ENCODE results near the gene IQCM.

The IQCM gene

DNA sequence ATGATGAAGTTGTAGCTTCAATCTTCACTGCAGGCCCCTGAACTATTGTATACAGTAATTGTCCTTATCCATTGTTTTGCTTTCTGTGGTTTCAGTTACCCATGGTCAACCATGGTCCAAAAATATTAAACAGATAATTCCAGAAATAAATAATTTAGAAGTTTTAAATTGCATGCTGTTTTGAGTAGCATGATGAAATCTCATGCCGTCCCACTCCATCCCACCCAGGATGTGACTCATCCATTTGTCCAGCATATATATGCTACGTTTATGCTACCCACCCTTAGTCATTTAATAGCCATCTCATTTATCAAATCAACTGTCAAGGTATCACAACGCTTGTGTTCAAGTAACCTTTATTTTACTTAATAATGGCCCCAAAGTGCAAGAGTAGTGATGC, 34.5 kb downstream of the IQCM start:
- DNase-seq (ENCODE audit: low spot score): no peak

DNA sequence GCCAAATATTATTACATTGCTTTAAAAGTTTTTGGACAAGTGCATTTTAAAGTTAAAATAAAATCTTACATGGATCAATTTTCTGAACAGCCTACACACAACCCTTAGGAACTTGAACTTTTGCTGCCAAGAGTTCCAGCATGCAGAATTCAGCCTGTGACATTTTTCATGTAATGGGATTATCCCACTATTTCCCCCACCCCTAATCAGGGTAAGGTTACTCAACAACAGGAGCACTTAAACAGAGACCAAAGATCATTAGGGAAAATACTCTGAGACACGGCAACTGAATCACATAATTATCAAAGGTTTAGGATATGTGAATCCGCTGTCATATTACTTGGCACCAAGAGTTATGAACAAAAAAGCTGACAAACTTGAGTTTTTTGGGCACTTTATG, 47.2 kb downstream of the IQCM start:
- DNase-seq (ENCODE audit: low spot score): no peak

DNA sequence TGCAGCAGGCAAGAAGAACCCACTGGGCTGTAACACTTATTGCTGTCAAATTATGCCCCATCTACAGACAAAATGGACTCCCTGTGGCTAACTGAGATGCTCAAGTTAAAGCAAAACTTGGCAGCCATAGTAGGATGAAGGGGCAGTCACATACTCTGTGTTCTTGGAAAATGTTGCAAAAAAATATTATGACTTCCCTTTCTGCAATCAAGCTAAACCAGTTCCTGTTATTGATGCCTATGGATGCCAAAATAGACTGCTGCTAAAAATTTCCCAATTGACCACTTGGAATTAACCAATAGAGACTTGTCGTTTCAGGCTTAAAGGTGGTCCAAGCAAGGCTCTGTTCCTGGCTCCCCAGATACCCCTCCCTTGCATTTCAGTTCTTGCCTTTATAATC, 49.5 kb downstream of the IQCM start:
- DNase-seq (ENCODE audit: low spot score): no peak

DNA sequence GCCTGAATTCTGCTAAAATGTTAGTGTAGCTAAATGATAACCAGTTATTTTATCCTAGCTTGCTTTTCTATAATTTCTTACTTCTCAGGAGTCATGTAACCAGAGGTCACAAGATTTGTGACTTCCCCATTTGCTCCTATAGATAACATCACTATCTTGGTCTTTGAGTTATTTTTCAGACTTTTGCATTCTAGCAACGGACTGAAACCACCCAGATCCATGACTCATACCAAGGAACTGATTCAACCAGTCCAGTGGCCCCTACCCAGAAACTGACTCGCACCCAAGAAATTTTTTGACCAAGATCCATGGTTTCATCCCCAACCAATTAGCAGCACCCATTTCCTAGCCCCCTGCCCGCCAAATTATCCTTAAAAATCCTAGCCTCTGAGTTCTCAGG, 50.0 kb downstream of the IQCM start:
- peak; percentile 23 for DNase-seq (ENCODE audit: low spot score)

DNA sequence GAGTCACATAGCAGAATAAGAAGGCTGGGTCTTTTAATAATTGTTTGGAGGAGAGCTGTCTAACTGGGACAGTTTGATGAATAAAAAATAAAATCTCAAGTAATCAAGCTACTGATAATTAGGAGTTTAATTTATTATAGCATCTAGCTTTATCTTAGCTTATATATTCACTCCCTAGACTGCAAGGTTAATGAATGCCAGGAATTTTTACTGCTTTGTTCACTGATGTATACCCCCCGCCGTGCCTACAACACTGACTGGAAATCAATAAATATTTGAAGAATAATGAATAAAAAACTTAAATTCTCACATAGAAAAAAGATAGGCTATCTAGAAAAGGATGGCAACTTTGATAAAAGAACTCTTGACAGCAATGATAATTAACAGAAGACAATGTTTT, 59.7 kb downstream of the IQCM start:
- DNase-seq (ENCODE audit: low spot score): no peak

DNA sequence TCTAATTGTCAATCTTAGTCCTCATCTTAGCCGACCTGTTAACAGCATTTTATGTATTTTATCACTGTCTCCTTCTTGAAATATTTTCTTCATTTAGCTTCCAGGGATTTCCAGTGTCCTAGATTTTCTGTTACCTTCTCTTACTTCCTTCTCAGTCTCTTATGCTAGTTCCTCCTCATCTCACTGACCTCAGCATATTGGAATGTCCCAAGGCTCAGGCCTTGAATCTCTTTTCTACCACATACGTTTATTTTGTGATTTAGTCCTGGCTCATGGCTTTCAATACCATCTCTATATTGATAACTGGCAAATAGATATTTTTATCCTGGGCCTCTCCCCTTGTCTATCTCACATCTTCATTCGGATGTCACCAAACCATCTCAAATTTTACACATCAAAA, 61.1 kb downstream of the IQCM start:
- DNase-seq (ENCODE audit: low spot score): no peak

DNA sequence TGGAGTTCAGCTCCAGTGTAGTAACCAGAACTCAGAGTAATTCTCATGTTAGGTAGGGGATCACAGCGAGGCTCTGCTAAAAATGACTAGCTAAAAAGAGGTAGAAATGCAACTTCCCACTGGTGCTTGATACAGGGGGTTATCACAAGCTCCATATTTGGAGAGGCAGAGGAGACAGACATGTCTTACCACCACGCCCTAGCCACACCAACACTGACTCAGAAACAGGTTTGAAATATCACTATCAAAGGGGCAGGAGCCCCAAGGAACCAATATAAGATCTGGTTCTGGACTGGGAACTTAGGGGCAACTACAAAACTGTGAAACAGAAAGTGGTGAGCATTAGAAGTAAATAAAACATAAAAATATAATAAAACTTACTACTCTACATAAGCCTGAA, 62.9 kb downstream of the IQCM start:
- no peak for DNase-seq (ENCODE audit: low spot score)

DNA sequence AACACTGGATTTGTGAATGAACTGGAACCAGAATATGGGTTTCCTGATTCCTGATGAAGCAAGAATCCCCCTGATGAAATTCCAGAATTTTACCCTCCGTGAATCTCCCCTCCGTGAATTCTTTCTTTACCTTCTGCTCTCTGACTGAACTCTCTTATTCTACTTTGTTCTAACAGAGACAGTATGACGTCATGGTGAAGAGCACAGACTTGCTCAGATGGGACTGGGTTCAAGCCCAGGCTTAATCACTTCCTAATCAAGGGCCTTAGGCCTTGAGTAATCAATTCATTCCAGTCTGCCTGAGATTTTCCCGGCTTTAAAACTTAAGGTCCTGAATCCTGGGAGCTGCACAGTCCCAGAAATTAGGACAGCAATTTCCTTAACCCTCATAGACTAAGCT, 64.5 kb downstream of the IQCM start:
- DNase-seq (ENCODE audit: low spot score): no peak

DNA sequence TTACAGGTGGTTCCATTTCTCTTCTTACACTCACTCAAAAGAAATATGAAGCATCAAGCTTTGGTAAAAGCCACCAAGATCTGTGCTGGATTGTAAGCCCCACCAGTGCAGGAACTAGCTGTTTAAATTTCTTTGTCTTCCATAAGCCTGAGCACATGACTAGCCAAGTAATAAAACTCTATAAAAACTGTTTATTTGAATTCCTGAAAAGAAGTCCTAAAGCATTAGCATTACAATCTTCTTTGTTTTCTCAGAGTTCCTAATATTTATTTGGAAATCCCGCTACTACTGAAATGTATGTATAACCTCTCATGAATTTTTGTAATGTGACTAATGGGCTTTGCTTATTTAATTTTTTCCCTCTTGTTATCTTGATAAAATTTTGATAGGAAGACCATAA, 65.9 kb downstream of the IQCM start:
- no peak for DNase-seq (ENCODE audit: low spot score)

DNA sequence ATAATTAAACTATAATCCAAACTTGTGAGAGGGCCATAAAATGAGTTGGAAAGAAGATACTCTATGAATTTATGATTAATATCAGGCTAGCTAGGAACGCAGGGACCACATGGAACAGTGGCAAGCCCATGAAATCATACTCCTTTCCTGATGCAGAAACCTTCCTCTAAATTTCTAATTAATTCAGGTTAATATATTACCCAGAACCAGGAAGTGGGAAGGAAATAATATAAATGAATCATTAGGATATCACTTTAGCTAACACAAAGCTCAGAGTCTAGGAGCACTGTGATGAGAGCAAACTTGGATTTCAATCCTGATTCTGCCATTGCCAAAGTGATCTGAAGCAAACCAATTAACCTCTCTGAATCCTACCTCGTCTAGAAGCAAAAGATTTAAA, 68.0 kb downstream of the IQCM start:
- DNase-seq (ENCODE audit: low spot score): no peak

DNA sequence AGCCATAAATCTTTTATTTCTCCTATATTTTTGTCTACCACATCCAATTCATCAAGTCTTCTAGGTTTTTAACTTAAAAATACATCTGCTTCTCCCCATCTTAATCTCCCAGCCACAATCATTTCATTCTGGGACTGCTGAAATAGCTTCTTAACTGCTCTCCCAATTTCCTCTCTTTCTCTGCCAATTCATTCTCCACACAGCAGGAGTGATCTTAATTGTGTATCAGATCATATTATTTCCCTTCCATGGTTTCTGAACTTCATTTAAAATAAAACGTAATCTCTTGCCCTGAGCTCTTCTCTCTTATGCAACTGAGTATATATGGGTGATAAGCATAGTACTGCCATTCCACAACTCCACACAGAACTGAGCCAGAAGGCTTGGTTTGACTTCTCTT, 69.4 kb downstream of the IQCM start:
- DNase-seq (ENCODE audit: low spot score): no peak

DNA sequence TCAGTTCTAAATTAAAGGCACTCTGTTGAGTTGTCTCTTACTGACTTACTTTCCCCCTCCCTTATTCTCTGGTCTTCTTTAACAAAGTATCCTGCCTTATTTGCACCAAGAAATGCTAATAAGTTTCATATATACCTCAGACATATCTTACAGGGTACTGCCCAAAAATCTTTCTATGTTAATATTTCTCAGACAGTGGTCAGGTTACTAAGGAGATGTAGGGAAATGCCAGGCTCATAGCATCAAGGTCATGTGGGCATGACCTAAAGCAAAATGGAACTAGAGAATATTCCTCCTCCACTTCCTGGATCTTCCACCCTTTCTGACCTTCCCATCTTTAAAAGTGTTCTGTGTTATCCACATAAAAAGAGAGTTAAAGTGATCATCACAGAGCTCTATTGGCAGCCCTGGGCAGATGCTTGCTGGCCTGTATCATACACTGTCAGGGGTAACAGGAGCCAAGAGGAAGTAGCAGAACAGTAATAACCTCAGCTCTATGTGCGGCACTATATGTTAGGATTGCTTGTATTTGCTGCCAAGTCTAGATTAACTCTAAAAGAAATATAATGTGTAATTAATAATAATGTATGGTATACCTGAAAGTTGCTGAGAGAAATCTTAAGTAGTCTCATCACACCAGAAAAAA, 74.3 kb downstream of the IQCM start:
- DNase-seq (ENCODE audit: low spot score): no peak

DNA sequence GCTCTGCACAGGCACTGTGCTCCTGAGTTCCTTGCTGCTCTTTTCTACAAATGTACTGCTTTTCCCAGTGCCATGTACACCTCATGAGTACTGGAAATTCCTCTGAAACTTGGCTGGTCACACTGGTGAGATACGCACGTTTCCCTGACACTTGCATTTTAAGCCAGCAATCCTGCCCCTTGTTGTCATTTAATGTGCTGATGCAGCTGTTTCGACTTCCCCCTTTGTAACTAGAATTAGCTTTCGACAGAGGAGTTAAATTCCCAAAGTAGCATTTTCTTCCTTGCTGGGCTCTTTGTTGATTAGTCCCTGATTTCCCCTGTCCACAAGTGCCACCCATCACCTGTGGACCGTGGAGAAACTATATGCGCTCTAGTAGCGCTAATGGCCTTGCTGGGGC, 77.5 kb downstream of the IQCM start:
- no peak for DNase-seq (ENCODE audit: low spot score)

DNA sequence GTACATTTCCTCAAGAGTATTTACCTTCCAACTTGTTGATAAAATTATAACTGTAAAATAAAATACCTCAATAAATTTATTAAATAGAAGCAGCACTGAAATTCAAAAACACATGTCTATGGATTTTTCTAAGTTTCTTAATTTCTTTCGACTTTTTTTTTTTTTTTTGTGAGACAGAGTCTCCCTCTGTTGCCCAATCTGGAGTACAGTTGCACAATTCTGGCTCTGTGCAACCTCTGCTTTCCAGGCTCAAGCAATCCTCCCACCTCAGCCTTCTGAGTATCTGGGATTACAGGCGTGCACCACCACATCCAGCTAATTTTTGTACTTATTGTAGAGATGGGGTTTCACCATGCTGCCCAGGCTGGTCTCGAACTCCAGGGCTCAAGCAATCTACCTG, 79.8 kb downstream of the IQCM start:
- no peak for DNase-seq (ENCODE audit: low spot score)

DNA sequence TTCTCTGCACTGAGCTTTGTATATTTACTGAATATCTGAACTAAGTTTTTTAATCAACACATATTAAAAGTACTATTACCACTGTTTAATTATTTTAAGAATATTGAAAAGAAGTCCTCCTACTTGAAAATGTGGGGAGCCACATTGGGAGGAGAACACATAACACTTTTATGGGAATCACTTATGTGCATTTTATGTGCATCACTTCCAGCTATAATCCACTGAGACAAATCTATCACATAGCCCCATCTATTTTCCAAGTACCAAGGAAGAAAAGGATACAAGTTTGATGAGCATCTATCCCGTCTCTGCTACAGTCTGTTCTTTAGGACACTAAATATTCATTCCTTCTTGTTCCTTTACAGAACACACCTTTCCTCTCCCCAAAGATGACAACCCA, 87.2 kb downstream of the IQCM start:
- no peak for DNase-seq (ENCODE audit: low spot score)

DNA sequence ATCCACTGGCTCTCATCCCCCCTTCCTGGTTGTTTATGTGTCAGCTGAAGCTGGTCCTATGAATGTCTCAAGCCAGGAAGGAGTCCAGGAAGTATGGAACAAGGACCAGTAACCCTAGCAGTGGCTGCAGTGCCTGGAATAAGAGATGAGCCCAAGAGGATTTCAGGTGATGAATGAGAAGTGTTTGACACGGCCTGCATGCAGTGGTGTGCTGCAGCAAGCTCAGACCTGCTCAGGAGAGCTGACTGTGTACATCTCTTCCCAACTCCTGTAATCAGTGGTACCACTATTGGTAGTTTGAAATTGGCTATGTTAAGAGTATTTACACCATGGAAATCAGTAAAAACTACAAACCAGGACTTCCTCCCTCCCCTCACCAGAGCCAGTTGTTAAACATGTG, 88.0 kb downstream of the IQCM start:
- no peak for DNase-seq (ENCODE audit: low spot score)

DNA sequence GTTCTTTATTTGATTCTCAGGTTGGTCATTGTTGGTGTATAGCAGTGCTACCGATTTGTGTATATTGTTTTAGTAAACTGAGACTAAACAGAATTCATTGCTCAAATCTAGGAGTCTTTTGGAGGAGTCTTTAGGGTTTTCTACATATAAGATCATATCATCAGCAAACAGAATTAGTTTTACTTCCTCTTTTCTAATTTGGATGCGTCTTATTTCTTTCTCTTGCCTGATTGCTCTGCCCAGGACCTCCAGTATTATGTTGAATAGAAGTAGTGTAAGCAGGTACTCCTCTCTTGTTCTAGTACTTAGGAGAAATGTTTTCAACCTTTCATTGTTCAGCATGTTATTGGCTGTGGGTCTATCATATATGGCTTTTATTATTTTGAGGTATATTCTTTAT, 92.6 kb downstream of the IQCM start:
- DNase-seq (ENCODE audit: low spot score): no peak

DNA sequence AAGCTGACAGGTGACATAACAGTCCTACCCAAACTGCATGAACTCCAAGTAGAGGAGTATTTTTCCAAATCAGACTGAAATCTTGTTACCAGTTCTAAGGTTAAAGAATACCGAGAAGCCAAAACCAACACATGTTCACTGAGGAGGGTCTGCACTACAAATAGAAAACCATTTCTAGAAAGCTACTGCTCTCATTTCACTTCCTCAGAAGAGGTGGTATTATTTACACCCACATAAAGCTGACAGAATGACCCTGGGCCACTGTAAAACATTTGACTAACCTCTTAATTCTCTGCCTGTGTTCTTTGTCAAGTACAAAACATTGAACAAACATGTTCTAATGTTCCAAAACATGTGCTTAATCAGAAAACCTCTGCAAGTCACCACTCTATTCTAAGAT, 95.8 kb downstream of the IQCM start:
- DNase-seq (ENCODE audit: low spot score): no peak

DNA sequence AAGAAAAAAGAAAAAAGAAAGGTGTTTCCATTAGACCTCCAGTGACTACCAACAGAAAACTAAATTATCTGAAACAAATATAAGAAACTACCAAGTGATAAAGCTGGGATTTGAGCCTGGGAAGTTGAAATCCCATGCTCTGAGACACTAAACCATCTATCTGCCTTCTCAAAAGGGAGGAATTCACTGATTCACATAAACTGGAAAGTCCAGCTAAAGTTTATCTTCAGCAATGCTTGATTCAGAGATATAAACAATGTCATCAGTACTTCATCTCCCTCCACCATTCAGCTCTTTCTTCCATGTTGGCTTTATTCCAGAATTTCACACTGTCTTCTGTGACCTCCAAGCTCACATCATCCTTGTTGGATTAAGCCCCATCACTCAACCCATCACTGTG, 96.3 kb downstream of the IQCM start:
- DNase-seq (ENCODE audit: low spot score): no peak

DNA sequence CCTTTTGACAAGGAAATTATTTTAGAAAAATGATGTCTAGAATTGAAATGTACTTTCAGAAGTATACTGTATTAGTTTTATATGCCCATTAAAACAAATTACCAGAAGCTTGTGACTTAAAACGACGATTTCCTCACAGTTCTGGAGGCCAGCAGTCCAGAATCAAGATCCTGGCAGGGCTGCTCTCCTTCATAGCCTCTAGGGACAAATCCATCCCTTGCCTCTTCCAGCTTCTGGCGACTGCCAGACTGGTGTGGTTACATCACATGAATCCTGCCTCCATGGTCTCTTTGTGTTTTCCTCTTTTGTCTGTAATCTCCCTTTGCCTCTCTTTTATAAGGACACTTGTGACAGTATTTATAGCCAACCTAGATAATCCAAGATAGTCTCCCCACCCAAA, 97.1 kb downstream of the IQCM start:
- no peak for DNase-seq (ENCODE audit: low spot score)

DNA sequence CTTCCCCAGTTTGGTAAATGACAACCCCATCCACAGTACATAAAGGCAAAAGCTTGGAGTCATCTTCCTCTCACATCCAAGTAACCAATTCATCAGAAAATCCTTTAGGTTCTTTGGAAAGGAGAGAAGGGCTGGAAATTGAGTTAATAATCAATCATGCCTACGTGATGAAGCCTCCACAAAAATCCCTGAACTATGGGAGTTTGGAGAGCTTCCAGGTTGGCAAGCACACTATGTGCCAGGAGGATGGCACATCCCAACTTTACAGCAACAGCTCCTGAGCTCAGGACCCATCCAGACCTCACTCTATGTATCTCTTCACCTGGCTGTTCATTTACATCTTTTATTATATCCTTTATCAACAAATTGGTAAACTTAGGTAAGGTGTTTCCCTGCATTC, 98.9 kb downstream of the IQCM start:
- no peak for DNase-seq (ENCODE audit: low spot score)

DNA sequence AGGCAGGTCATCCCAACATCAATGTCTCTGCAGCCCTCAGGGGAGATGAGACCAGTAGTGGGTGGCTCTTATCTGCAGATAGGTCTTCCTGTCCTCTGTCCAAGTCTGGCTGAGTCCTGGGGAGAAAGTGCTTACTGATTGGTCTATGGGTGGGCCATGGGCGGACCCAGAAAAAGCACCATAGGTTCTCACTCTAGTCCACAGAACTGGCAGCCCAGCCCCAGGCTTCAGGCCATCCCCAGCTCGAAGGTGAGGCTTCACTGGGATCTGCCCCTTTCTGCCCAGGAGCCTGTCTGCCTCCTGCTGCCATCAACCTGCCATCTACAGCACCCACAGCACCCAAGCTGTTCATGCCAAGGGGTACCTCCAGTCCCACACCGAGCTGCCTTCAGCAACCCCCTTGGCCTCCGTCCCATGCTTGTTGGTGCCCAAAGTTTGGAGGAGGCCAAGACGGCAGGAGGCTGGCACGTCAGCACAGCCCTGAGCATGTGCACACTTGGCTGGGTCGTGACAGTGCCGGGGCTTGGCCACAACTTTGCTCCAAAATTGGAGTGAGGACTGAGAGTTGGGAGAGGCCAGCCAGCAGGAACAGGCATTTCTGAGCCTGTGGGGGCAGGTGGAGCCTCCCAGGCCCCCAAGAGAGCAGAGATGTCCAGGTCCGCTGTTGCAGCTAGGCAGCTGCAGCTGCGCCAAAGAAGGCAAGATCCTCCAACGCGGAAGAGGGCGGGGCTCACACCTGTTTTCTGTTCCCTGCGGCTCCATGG, 99.6 kb downstream of the IQCM start:
- DNase-seq (ENCODE audit: low spot score): no peak

DNA sequence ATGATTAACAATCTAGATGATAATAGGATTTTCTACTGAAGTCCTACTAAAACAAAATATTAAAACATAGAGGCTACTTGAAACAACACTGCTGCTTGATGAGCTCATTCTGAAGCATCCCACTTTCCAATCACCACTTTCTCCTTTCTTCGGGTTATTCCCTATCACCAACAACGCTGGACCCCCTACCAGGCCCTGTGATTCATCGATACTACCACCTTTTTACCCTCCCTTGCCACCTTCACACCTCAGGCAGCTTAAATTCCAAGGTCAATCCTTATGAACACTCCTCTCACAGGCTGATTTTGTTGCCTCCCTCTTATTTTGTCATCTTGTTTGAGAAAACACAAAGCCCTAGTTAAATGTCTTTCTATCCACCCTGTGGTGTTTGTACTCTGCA, 102.6 kb downstream of the IQCM start:
- no peak for DNase-seq (ENCODE audit: low spot score)
